Astrocyte of the spinal cord (primary cell): ENCODE results near the gene XXYLT1.

Experiments used
- DNase-seq: peaks from one replicate; pipeline ENCODE4 v3.0.0; 2011; ENCODE audit warnings: low read depth, low spot score
- H3K4me3 ChIP-seq: 2 replicates; pipeline ENCODE4 v1.5.1; 2011; ENCODE audit warnings: low read depth, mild to moderate bottlenecking, low read length, moderate library complexity
- in situ Hi-C: cut with HindIII; loops from 2 replicates; pipeline ENCODE4 v1.10.0; 2017; ENCODE audit warnings: low sequenced_read_pairs
- TF ChIP-seq, protein P1 (sequence below): IDR thresholded peaks from 2 replicates; pipeline ENCODE4 v1.5.1; 2012; ENCODE audit warnings: low read depth, mild to moderate bottlenecking, low read length, inconsistent platforms

Gene XXYLT1, protein sequence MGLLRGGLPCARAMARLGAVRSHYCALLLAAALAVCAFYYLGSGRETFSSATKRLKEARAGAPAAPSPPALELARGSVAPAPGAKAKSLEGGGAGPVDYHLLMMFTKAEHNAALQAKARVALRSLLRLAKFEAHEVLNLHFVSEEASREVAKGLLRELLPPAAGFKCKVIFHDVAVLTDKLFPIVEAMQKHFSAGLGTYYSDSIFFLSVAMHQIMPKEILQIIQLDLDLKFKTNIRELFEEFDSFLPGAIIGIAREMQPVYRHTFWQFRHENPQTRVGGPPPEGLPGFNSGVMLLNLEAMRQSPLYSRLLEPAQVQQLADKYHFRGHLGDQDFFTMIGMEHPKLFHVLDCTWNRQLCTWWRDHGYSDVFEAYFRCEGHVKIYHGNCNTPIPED

DNA sequence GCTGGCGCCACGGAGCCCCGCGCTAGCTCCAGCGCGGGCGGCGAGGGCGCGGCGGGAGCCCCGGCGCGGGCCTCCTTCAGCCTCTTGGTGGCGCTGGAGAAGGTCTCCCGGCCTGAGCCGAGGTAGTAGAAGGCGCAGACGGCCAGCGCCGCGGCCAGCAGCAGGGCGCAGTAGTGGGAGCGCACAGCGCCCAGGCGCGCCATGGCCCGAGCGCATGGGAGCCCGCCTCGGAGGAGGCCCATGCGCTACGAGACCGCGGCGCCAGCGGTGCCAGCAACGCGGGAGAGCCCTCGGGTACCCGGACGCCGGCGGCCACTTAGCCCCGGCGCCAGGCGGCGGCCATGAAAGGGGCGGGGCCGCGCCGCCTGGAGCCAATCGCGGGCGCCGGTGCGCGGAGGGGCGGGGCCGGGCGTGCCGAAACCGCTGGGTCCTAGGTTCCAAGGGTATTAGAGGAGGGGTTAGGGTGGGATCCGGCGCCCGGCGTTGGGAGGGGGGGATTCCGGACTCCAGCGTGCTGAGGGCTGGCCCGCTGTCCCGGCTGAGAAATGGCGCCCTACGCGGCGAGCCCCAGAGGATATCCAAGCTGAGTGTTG, at the start of gene XXYLT1:
XXYLT1 (minus strand) TSS at position 343 of the 593 bp plus-strand sequence; CDS start at position 242, 101 bp downstream.
- in situ Hi-C loops = no loop called here
- TF ChIP-seq, protein P1, sequence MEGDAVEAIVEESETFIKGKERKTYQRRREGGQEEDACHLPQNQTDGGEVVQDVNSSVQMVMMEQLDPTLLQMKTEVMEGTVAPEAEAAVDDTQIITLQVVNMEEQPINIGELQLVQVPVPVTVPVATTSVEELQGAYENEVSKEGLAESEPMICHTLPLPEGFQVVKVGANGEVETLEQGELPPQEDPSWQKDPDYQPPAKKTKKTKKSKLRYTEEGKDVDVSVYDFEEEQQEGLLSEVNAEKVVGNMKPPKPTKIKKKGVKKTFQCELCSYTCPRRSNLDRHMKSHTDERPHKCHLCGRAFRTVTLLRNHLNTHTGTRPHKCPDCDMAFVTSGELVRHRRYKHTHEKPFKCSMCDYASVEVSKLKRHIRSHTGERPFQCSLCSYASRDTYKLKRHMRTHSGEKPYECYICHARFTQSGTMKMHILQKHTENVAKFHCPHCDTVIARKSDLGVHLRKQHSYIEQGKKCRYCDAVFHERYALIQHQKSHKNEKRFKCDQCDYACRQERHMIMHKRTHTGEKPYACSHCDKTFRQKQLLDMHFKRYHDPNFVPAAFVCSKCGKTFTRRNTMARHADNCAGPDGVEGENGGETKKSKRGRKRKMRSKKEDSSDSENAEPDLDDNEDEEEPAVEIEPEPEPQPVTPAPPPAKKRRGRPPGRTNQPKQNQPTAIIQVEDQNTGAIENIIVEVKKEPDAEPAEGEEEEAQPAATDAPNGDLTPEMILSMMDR = peak; percentile 58
- peak within 1 kb of the TSS; percentile 81 for H3K4me3 ChIP-seq
- peak; percentile 91 for DNase-seq

DNA sequence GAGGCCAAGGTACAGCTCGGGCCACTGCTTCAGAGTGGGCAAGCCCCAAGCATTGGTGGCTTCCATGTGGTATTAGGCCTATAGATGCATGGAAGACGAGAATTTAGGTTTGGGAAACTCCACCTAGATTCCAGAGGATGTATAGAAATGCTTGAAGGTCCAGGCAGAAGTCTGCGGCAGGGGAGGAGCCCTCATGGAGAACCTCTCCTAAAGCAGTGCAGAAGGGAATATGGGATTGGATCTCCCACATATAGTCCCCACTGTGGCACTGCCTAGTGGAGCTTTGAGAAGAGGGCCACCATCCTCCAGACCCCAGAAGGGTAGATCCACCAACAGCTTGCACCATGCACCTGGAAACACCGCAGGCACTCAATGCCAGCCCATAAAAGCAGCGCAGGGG, 48.1 kb upstream of the XXYLT1 start:
- DNase-seq = no peak
- in situ Hi-C loops = no loop called here
- no peak overlapping the region for H3K4me3 ChIP-seq
- TF ChIP-seq, protein P1 = no peak

DNA sequence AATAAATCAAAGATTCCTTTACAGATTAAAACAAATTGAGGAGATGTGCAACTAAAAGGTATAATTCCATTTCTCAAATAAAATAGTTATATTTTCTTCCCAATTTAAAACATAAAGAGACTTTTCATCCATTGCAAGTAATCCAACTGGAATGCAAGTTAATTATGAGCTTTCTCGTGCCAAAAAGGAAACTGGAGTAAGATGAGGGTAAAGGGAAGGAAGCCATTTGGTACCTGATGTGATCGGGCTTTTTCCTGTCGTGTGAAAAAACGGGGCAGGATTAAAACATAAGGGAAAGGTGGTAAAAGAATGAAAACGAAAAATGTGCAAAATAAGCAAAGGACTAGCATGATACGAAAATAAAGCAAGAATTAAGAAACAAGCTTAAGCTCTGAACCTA, 41.8 kb upstream of the XXYLT1 start:
- H3K4me3 ChIP-seq = no peak overlapping the region
- no peak for DNase-seq
- TF ChIP-seq, protein P1 = no peak
- in situ Hi-C loops = no loop called here

DNA sequence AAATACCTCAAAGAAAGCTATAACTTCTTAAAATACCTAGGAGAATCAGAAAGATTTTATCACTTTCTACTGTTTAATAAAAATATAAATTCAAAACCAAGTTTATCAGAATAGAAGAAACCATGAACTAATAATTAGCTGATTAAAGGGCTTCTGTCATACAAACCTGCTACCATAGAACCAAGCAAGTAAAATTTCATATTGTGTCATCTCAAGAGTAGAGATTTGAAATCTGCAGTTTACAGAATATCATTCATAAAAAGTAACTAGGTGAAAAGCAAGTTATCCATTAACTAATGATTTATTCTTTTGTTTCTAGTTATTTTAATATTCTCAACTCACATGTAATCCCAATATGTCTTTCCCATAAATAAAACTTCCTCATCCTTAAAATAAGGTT, 36.8 kb upstream of the XXYLT1 start:
- TF ChIP-seq, protein P1 = no peak
- in situ Hi-C loops = no loop called here
- no peak for DNase-seq
- H3K4me3 ChIP-seq = no peak overlapping the region

DNA sequence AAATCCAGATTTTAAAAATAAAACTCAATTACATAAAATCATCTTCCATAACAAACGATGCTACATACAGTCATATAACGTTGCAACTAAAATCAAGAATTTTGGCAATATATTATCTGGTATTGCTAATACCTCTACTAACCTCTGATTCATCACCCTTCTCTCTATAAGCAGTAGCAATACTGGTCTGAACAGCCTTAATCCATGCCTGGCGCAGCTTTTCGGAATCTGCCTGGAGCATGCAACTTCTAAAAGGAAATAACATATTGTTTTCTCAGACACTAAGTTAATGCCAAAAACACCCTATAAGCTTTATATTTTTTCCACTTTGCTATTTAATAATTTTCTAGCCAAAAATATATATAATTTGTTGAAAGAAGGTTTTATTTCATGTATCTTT, 35.4 kb upstream of the XXYLT1 start:
- TF ChIP-seq, protein P1 = no peak
- in situ Hi-C loops = no loop called here
- no peak for DNase-seq
- no peak overlapping the region for H3K4me3 ChIP-seq

DNA sequence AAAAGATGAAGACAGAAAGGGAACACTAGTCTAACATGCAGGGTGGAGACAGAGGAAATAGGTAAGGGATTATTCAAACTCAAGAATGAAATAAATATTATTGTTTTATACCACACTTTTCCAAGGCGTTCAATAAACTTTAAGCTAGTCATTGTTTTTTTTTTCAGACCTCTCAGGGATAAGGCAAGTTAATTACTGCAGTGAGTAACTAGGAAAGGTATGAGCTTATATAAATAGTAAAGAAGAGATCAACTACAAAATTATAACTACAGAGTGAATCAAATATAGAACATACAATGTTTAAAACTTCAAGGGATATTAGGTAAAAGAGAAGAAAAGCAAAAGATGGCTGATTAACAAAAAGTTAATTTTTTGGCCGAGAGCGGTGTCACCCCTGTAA, 31.5 kb upstream of the XXYLT1 start:
- peak; percentile 17 for DNase-seq
- no peak overlapping the region for H3K4me3 ChIP-seq
- in situ Hi-C loops = no loop called here
- TF ChIP-seq, protein P1 = no peak
